Stimulated activated CD8-positive, alpha-beta memory T cell treated with anti-CD3 and anti-CD28 coated beads, Interleukin-15, amount 100 ng/mL, for 24 hours (primary cell): ENCODE data around the gene TAAR2.
"Not testable (repeated sequence)": the region's sequence is repeated elsewhere in the genome, so short reads cannot be mapped to it uniquely, and the experiment has no call there.

ENCODE experiments used
- DNase-seq: peaks from one replicate; pipeline ENCODE4 v3.0.0-alpha.2; 2020; ENCODE audit warnings: low read depth

The TAAR2 gene

GRCh38 chr6:132612449-132613108, 11.5 kb downstream of the TAAR2 start:
- no peak for DNase-seq

GRCh38 chr6:132611616-132612015, 12.5 kb downstream of the TAAR2 start:
- DNase-seq = no peak

GRCh38 chr6:132607544-132608233, 16.4 kb downstream of the TAAR2 start:
- no peak for DNase-seq

GRCh38 chr6:132604635-132605152, 19.4 kb downstream of the TAAR2 start:
- DNase-seq = no peak

- DNase-seq = not testable (repeated sequence)
Observed at GRCh38 chr6:132600900-132601299, 23.2 kb downstream of the TAAR2 start.

GRCh38 chr6:132598473-132598872, 25.6 kb downstream of the TAAR2 start:
- DNase-seq = no peak

- DNase-seq = no peak
Observed at GRCh38 chr6:132596201-132596600, 27.9 kb downstream of the TAAR2 start.

- no peak for DNase-seq
Observed at GRCh38 chr6:132592855-132593254, 31.2 kb downstream of the TAAR2 start.

- no peak for DNase-seq
Observed at GRCh38 chr6:132590362-132590761, 33.7 kb downstream of the TAAR2 start.

- DNase-seq = no peak
Observed at GRCh38 chr6:132589454-132589853, 34.6 kb downstream of the TAAR2 start, which contains the start of gene TAAR5. Gene TAAR5, minus strand, starts transcription at chr6:132589741. Its CDS starts 55 bp downstream, at chr6:132589686.

GRCh38 chr6:132587424-132587823, 36.7 kb downstream of the TAAR2 start:
- no peak for DNase-seq

- DNase-seq = no peak
Observed at GRCh38 chr6:132584698-132585097, 39.4 kb downstream of the TAAR2 start.

- no peak for DNase-seq
Observed at GRCh38 chr6:132571774-132572173, 52.3 kb downstream of the TAAR2 start.

- no peak for DNase-seq
Observed at GRCh38 chr6:132570221-132570777, 53.8 kb downstream of the TAAR2 start, which contains the start of gene TAAR6. Gene TAAR6, plus strand, starts transcription at chr6:132570322. Its CDS starts 0 bp downstream, at chr6:132570322.

GRCh38 chr6:132569170-132569569, 54.9 kb downstream of the TAAR2 start:
- no peak for DNase-seq

GRCh38 chr6:132568611-132569010, 55.5 kb downstream of the TAAR2 start:
- DNase-seq = no peak

- no peak for DNase-seq
Observed at GRCh38 chr6:132567566-132567965, 56.5 kb downstream of the TAAR2 start.
